Liver (tissue), 3 donors: ENCODE measurements around the gene ABL1.

Experiments
- GABPA ChIP-seq, 2 donors: IDR thresholded peaks in 1 of 2; conservative IDR thresholded peaks in 1 of 2; 2 replicates each; pipeline ENCODE4 v1.6.1; 2016; ENCODE audit warnings: antibody characterized with exemption in 2 of 2, mild to moderate bottlenecking in 1 of 2, moderate library complexity in 1 of 2
- HNF4A ChIP-seq, 2 donors: conservative IDR thresholded peaks; 2 replicates each; pipeline ENCODE4 v1.6.1; 2016; ENCODE audit warnings: antibody characterized with exemption in 2 of 2, mild to moderate bottlenecking in 2 of 2
- JUND ChIP-seq, 2 donors: IDR thresholded peaks; 2 replicates each; pipeline ENCODE4 v1.6.1; 2016; ENCODE audit warnings: antibody characterized with exemption in 2 of 2
- RAD21 ChIP-seq, 2 donors: IDR thresholded peaks; 2 replicates each; pipeline ENCODE4 v1.6.1; 2016; ENCODE audit warnings: antibody characterized with exemption in 2 of 2, mild to moderate bottlenecking in 2 of 2
- SP1 ChIP-seq: IDR thresholded peaks from 2 replicates; pipeline ENCODE4 v1.6.1; 2018; ENCODE audit warnings: antibody characterized with exemption, mild to moderate bottlenecking
- TAF1 ChIP-seq: conservative IDR thresholded peaks from 2 replicates; pipeline ENCODE4 v1.6.1; 2016; ENCODE audit warnings: antibody characterized with exemption, mild to moderate bottlenecking
- YY1 ChIP-seq: IDR thresholded peaks from 2 replicates; pipeline ENCODE4 v1.6.1; 2016; ENCODE audit warnings: antibody characterized with exemption, mild to moderate bottlenecking
- TF ChIP-seq, protein P1 (sequence below): fragments of 150-350 bp; IDR thresholded peaks from 2 replicates; pipeline ENCODE4 v1.5.1; 2017; ENCODE audit warnings: improper control_type of control experiment, low read depth, low read length; ENCODE audit not compliant: missing input control
- TF ChIP-seq, protein P2 (sequence below): IDR thresholded peaks from 2 replicates; pipeline ENCODE4 v1.6.1; 2016; ENCODE audit warnings: antibody characterized with exemption
- TF ChIP-seq, protein P3 (sequence below): IDR thresholded peaks from 2 replicates; pipeline ENCODE4 v1.6.1; 2016; ENCODE audit warnings: antibody characterized with exemption, mild to moderate bottlenecking
- TF ChIP-seq, protein P4 (sequence below): IDR thresholded peaks from 2 replicates; pipeline ENCODE4 v1.6.1; 2016; ENCODE audit warnings: antibody characterized with exemption
- TF ChIP-seq, protein P5 (sequence below): IDR thresholded peaks from 2 replicates; pipeline ENCODE4 v1.6.1; 2016; ENCODE audit warnings: antibody characterized with exemption
- donor health status: healthy.
- donor health status: healthy.

DNA sequence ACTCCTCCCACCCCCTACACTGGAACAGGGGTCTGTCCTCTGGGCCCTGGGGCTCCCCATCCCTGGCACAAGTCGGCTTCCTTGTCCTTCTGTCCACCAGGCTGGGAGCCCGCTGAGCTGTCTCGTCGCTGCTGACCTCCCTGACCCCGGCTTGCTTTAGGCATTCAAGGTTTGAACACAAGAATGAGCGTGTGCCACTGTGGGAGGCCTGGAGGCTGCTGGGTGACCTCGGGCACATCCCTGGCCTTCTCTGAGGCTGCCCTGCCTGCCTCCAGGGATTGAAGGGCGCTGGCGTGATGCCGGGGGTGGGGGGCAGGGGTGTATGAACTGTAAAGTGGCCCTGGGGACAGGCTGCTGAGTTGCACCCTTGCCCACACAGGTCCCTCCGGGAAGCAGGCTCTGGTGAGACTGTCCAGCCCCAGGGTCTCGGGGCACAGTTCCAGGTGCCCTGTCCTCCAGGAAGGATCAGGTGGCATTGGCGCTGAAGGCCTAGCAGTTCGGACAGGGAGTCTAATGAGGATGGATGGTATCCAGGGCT lies 85.8 kb downstream of the ABL1 start:
- TF ChIP-seq, protein P1, sequence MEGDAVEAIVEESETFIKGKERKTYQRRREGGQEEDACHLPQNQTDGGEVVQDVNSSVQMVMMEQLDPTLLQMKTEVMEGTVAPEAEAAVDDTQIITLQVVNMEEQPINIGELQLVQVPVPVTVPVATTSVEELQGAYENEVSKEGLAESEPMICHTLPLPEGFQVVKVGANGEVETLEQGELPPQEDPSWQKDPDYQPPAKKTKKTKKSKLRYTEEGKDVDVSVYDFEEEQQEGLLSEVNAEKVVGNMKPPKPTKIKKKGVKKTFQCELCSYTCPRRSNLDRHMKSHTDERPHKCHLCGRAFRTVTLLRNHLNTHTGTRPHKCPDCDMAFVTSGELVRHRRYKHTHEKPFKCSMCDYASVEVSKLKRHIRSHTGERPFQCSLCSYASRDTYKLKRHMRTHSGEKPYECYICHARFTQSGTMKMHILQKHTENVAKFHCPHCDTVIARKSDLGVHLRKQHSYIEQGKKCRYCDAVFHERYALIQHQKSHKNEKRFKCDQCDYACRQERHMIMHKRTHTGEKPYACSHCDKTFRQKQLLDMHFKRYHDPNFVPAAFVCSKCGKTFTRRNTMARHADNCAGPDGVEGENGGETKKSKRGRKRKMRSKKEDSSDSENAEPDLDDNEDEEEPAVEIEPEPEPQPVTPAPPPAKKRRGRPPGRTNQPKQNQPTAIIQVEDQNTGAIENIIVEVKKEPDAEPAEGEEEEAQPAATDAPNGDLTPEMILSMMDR: no peak
- TF ChIP-seq TAF1: no peak
- TF ChIP-seq GABPA (IDR thresholded peaks at IDR 0.05 in 1 of 2, conservative IDR thresholded peaks at IDR 0.05 in 1 of 2): no peak
- TF ChIP-seq YY1: no peak
- TF ChIP-seq, protein P2, sequence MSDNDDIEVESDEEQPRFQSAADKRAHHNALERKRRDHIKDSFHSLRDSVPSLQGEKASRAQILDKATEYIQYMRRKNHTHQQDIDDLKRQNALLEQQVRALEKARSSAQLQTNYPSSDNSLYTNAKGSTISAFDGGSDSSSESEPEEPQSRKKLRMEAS: no peak
- no peak for TF ChIP-seq RAD21 (IDR thresholded peaks at IDR 0.05)
- TF ChIP-seq SP1: no peak
- TF ChIP-seq, protein P3, sequence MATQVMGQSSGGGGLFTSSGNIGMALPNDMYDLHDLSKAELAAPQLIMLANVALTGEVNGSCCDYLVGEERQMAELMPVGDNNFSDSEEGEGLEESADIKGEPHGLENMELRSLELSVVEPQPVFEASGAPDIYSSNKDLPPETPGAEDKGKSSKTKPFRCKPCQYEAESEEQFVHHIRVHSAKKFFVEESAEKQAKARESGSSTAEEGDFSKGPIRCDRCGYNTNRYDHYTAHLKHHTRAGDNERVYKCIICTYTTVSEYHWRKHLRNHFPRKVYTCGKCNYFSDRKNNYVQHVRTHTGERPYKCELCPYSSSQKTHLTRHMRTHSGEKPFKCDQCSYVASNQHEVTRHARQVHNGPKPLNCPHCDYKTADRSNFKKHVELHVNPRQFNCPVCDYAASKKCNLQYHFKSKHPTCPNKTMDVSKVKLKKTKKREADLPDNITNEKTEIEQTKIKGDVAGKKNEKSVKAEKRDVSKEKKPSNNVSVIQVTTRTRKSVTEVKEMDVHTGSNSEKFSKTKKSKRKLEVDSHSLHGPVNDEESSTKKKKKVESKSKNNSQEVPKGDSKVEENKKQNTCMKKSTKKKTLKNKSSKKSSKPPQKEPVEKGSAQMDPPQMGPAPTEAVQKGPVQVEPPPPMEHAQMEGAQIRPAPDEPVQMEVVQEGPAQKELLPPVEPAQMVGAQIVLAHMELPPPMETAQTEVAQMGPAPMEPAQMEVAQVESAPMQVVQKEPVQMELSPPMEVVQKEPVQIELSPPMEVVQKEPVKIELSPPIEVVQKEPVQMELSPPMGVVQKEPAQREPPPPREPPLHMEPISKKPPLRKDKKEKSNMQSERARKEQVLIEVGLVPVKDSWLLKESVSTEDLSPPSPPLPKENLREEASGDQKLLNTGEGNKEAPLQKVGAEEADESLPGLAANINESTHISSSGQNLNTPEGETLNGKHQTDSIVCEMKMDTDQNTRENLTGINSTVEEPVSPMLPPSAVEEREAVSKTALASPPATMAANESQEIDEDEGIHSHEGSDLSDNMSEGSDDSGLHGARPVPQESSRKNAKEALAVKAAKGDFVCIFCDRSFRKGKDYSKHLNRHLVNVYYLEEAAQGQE: no peak
- TF ChIP-seq, protein P4, sequence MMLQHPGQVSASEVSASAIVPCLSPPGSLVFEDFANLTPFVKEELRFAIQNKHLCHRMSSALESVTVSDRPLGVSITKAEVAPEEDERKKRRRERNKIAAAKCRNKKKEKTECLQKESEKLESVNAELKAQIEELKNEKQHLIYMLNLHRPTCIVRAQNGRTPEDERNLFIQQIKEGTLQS: no peak
- TF ChIP-seq, protein P5, sequence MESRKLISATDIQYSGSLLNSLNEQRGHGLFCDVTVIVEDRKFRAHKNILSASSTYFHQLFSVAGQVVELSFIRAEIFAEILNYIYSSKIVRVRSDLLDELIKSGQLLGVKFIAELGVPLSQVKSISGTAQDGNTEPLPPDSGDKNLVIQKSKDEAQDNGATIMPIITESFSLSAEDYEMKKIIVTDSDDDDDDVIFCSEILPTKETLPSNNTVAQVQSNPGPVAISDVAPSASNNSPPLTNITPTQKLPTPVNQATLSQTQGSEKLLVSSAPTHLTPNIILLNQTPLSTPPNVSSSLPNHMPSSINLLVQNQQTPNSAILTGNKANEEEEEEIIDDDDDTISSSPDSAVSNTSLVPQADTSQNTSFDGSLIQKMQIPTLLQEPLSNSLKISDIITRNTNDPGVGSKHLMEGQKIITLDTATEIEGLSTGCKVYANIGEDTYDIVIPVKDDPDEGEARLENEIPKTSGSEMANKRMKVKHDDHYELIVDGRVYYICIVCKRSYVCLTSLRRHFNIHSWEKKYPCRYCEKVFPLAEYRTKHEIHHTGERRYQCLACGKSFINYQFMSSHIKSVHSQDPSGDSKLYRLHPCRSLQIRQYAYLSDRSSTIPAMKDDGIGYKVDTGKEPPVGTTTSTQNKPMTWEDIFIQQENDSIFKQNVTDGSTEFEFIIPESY: no peak
- TF ChIP-seq JUND (IDR thresholded peaks at IDR 0.05): no peak
- TF ChIP-seq HNF4A (conservative IDR thresholded peaks at IDR 0.05): no peak
